Hematopoietic multipotent progenitor cell treated with erythropoietin and hydrocortisone succinate and interleukin-3 and kit ligand, for 15 days (in vitro differentiated cells): ENCODE data around the gene MAPK7.
A peak's percentile ranks its signal among the peaks of the same experiment; 100 is the strongest.

ENCODE experiments used
- DNase-seq: peaks from one replicate; pipeline ENCODE4 v3.0.0-alpha.2; 2015; ENCODE audit warnings: low spot score

Gene MAPK7

DNA sequence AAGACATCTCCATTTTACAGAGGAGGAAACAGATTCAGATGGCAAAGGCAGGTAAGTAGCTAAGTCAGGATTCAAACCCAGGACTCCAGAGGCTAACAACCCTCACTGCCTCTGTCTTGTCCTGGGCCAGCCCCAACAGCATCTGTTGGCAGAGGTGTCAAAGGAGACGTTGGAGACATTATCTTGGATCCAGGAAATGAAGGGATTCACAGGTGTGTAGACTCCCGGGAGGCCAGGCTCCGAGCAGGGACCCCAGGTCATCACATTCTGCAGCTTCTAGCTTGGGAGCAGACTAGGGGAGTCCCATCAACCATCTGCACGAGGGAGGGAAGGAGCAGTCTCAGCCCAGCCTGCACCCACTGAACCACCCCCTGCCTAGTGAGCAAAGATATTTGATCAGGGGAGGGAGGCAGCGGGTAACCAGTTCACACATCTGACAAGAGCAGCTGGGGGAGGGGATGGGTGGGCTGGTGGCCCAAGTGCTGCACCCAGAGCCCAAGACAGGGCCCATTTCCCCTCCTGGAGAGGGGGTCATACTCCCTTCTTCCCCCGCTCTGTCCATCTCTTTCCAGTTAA is 14.8 kb upstream of the MAPK7 start:
- DNase-seq, result no peak

DNA sequence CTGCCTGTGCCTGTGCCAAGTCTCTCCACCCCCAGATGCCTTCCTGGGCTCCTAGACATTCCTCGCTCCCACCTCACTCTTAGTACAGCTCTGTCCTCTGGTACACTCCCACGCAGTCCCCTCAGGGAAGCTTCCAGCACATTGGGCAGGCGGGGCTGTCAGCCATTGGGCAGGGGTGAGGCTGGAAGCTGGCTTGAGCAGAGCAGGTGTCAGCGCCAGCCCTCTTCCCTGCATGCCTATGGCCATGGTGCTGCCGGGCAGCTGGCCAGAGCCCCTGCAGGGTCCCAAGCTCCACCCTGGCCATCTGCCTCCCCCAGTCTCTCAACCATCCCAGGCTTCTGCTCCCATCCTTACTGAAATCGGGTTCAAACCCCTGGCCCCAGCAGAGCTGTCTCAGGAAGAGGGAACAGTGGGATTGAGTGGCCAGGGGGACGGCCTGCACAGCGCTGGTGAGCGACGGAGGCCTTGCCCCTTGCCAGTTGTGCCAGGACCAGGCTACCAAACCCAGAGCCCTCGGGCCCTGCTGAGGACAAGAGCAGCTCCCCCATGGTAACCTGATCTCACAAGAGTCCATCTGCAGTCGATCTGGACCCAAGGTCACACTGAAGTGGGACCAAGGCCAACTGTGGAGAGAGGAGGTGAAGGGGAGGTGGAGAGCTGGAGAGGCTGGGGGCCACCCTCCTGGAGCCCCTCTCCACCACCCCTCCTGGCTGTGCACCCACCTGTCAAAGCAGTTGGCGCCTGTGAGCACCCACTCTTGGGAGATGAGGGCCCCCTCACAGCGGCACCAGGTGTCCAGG is 13.4 kb upstream of the MAPK7 start:
- DNase-seq, result no peak

DNA sequence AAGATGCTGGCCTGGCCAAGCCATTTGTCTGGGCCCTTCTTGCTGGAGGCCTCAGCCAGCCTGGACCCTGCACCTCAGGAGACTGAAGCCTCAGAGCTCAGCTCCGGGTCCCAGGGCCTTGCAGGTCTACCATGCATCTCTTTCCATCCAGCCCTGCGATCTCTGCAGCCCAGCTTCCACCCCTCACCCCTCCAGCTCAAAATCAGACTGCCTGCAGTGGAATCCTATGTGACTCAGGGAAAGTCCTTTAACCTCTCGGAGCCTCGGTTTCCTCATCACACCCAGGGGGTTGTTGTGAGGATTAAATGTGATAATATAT is 12.8 kb upstream of the MAPK7 start:
- DNase-seq, result no peak

DNA sequence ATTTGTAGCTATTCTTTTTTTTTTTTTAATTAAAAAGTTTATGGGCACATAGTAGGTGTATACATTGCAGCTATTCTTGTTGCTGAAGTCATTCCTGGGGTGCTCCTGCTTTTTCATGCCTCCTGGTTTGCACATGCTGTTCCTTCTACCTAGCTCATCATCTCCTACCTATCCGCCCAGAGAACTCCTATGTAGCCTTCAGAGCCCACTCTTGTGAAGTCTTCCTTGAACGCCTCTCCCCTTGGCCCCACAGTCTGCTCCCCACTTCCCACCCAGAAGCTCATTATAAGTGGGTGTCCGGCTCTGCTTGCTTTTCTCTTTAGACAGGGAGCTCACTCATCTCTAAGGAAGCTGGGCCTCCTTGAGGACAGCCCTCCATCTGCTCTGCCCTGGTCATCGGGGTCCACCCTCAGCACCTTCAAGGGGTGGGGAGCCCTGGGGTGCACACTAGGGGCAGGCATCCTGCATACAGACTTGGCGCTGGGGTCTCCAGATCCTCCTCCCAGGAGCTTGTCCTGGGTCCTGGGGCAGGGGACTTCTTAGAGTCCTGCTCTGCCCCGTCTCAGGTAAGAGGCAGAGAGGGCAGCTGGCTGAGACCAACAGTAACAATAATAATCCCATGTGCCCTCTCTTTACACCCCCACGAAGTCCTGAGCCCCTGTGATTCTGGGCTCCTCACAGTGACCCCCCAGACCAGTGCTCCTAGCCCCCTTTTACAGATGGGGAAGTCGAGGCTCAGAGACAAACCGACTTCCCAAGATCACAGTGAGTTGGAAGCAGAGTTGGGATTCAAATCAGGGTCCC is 12.3 kb upstream of the MAPK7 start:
- DNase-seq, result no peak

DNA sequence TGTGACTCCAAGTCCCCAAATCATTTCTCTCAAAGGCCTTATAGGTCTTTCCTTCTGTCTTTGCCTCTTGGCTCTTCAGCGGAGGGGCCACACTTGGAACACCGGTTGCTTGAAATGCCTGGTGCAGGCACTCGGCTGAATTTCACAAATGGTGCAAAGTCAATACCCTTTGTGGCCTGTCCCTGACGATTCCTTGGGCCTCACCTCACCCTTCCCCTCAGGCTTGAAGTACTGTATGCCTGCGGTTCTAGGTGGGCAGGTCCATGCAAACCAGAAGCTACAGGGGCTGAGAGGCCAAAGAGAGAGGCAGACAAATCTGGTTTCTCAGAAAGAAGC is 11.7 kb upstream of the MAPK7 start:
- no peak for DNase-seq

DNA sequence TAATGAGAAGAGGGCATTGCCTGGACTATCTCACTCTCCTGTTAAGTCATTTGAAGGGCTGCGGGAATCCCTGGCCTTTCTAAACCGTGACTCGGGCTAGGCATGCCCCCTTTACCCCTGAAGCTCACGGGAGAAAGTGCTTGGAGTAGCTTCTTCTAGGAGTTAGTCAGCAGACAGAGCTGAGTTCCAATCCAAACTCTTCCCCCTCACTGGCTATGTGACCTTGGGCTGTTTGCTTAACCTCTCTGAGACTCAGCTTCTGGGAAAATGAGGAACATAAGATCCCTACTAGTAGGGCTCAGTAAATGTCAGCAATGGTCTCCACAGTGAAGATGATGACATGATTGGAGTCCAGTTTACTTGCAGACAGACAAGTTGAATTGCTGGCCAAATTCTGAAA is 10.1 kb upstream of the MAPK7 start:
- DNase-seq, result no peak

- DNase-seq, result no peak
These were observed 9.1 kb upstream of the MAPK7 start for GRCh38 chr17:19369107-19369778.

- DNase-seq, result no peak
These were observed 8.3 kb upstream of the MAPK7 start for GRCh38 chr17:19369846-19370492.

- DNase-seq, result no peak
These were observed 7.8 kb upstream of the MAPK7 start for GRCh38 chr17:19370493-19370960.

DNA sequence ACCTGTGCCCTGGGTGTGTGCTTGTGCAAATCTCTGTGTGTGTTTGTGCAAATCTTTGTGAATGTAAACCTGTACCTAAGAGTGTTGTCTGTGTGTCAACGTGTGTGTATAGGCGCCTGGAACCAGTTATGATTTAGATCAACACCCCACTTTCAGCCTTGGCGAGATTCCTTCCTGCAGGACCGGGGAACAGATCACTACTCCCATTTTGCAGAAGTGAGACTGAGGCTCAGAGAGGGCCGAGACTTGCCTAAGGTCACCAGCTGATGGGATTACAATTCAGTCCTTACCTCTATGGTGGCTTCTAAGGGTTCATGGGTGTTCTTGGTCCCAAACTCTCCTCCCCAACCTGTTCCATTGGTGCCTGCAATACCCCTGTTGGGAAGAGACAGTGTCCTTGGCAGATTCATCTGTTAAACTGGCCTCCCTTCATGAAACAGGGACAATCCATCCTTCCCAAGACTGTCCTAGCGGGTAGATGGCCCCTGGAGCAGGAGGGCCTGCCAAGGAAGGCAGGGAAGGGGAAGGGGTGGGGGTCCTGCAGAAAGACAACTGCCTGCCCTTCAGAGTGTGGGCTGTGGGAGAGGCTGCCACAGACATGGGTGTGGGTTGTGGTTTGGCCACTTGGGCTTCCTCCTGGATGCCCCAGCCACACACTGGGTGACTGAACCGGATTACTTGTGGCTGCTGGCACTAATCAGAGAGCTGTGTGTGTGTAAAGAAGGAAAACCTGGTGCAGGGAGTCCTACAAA is 6.9 kb upstream of the MAPK7 start:
- no peak for DNase-seq

DNA sequence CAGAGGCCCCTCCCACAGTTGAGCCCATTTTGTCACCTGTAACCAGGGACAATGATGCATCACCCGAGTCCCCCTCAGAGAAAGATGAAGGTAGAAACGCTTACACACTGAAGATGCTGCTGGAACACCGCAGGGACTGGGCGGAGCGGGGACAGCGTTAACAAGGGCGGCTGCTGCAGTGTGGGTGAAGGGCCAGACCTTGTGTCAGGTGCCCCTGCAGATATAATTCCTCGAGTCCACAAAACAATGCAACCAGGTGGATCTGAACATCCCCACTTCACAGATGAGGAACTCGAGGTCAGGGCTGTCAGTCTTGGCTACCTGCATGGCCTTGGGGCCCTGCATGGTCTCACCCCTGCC is 6.3 kb upstream of the MAPK7 start:
- no peak for DNase-seq

GRCh38 chr17:19372439-19372838 is 5.9 kb upstream of the MAPK7 start:
- DNase-seq, result no peak

- no peak for DNase-seq
These were observed 5.3 kb upstream of the MAPK7 start for GRCh38 chr17:19372866-19373504.

DNA sequence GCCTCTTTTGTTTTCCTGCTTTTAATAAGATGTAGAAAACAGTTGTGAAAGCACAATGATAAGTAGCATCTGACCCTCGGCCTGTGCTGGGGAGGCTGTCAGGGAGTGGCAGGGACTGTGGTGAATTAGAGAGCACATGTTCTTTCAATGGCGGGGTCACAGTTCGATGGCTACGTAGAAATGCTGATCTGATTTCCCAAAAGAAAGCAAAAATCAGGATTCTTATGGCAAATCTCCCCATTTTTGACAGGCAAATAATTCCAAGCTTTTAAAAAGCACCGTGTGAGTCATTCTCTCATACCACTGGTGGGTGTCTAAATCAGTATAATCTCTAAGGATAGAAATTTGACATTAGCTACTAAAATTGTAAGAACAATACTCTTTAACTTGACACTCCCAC is 4.2 kb upstream of the MAPK7 start:
- no peak for DNase-seq

- DNase-seq, result no peak
These were observed 2.6 kb upstream of the MAPK7 start for GRCh38 chr17:19375732-19376131.

DNA sequence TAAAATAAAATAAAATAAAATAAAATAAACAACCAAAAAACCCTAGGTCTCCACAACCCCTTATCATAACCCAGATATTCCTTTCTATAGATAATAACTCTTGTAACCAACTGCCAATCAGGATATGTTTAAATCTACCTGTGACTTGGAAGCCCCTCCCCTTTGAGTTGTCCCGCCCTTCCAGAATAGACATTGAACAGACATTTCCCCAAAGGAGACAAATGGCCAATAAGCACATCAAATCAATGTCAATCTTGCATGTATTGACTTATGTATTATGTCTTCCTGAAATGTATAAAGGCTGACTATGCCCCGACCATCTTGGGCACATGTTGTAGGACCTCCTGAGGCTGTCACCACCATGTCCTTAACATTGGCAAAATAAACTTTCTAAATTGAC is 1.5 kb upstream of the MAPK7 start:
- DNase-seq, result no peak

GRCh38 chr17:19377602-19378415 is 489 bp upstream of the MAPK7 start:
- DNase-seq, result peak; percentile 98

DNA sequence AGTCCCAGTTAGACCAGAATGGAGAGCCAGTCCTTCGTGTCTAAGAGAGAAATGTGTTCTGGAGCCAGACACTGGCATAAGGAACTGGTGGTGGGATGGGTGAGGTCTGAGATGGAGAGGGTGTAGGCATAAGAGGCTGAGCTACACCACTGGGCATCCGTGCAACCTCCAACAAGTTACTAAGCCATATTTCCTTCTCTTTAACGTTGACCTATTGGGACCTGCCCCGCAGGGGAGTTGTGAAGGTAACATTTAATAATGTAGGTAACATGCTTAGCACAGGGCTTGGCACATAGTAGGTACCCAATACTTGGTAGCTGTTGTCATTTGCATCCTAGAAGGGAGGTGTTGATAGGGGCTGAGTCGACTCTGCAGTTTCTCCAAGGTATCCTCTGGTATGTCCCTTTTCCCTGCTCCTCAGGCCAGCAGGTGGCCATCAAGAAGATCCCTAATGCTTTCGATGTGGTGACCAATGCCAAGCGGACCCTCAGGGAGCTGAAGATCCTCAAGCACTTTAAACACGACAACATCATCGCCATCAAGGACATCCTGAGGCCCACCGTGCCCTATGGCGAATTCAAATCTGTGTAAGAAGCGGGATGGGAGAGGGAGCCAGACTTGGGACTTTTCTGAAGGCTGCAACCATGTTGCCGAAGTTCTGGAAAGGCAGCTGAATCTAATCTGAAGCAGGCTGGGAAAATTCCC is 1.2 kb downstream of the MAPK7 start:
- no peak for DNase-seq

- no peak for DNase-seq
These were observed 2.4 kb downstream of the MAPK7 start for GRCh38 chr17:19380481-19381301.
